C4-2B (cell line): ENCODE data around the gene SLC22A5.

Source experiments
- CTCF ChIP-seq: fragments of 450-650 bp; conservative IDR thresholded peaks from 2 replicates; pipeline ENCODE4 v1.5.1; 2017; ENCODE audit warnings: mild to moderate bottlenecking
- ZFX ChIP-seq: fragments of 450-650 bp; IDR thresholded peaks from 2 replicates; pipeline ENCODE4 v1.6.1; 2017

- TF ChIP-seq CTCF (no peak), ZFX (no peak)
Observed at GRCh38 chr5:132427281-132428146, 58.0 kb downstream of the SLC22A5 start.
